ENCODE data around the gene IQGAP1.
"Not testable (repeated sequence)": the region's sequence is repeated elsewhere in the genome, so short reads cannot be mapped to it uniquely, and the experiment has no call there.

IQGAP1 gene

GRCh38 chr15:90520365-90520764 is 132.3 kb downstream of the IQGAP1 start:
- Histone ChIP-seq H4K20me1 (no peaks in the 10 kb centered on the region), H3K27me3 (no peaks in the 10 kb centered on the region), H3K4me2 (peak overlapping the region in 2 of 11 experiments; percentile 17 to 24; a peak in 3 of 22 replicates), H3K27ac (no peak overlapping the region), H3K9me3 (replicated peaks in 1 of 11) (no peaks in the 10 kb centered on the region), H3K4me1 (peaks cover 9 to 23% (median 15%) of the 10 kb centered on the region in 10 experiments; a peak in 19 of 20 replicates), H3K36me3 (no peaks in the 10 kb centered on the region), H3K4me3 (no peak overlapping the region), H3K9ac (no peak overlapping the region)
- TF ChIP-seq Cebpa-rat (IDR thresholded peaks at IDR 0.05), result no peak

DNA sequence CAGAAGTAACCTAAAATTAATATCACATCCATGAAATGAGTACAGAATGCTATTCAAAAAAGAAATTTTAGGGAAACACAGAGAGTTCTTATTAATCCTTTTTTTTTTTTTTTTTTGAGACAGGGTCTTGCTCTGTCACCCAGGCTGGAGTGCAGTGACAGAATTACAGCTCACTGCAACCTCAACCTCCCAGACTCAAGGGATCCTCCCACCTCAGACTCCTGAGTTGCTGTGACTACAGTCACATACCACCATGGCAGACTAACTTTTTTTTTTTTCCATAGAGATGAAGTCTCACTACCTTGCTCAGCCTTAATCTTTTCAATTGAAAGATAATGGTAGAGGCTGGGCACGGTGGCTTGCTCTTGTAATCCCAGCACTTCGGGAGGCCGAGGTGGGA is 135.3 kb downstream of the IQGAP1 start:
- Histone ChIP-seq H3K27ac (no peak overlapping the region), H3K9ac (no peak overlapping the region), H3K9me3 (replicated peaks in 1 of 11) (no peaks in the 10 kb centered on the region), H3K36me3 (no peaks in the 10 kb centered on the region), H3K4me3 (no peak overlapping the region), H3K27me3 (no peaks in the 10 kb centered on the region), H3K4me1 (peaks cover 0 to 20% (median 9%) of the 10 kb centered on the region in 10 experiments; a peak in 16 of 20 replicates), H3K4me2 (no peak overlapping the region), H4K20me1 (no peaks in the 10 kb centered on the region)
- TF ChIP-seq Cebpa-rat (IDR thresholded peaks at IDR 0.05), result no peak

DNA sequence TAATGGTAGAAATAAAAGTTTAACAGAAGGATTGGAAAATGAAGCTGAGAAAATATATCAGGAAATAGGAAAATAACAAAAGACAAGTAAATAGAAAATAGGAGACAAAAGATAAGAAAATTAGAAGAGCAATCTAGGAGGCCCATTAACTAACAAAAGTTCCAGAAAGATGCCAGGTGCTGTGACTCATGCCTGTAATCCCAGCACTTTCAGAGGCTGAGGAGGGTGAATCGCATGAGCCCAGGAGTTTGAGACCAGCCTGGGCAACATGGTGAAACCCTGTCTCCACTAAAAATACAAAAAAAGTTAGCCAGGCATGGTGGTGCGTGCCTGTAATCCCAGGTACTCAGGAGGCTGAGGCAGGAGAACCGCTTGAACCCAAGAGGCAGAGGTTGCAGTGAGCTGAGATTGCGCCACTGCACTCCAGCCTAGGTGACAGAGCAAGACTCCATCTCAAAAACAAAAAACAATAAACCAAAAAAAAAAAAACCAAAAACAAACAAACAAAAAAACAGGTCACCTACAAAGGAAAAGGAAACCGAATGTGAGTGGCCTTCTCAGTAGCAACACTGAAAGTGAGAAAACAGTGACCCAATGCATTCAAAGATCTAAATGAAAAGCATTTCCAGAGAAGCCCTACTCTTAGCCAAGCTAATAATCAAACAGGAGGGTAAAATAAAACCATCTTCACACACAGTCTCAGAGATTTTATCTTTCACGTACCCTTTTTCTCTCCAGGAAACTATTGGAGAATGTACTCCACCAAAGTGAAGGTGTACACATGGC is 136.2 kb downstream of the IQGAP1 start:
- not testable (repeated sequence) for H3K4me3 ChIP-seq; H3K9ac ChIP-seq; H3K4me2 ChIP-seq; H3K27me3 ChIP-seq; H3K36me3 ChIP-seq; H4K20me1 ChIP-seq; H3K9me3 ChIP-seq (replicated peaks in 1 of 11); H3K27ac ChIP-seq
- peaks cover 6 to 27% (median 15%) of the 10 kb centered on the region in 10 experiments; a peak in 19 of 20 replicates for H3K4me1 ChIP-seq

DNA sequence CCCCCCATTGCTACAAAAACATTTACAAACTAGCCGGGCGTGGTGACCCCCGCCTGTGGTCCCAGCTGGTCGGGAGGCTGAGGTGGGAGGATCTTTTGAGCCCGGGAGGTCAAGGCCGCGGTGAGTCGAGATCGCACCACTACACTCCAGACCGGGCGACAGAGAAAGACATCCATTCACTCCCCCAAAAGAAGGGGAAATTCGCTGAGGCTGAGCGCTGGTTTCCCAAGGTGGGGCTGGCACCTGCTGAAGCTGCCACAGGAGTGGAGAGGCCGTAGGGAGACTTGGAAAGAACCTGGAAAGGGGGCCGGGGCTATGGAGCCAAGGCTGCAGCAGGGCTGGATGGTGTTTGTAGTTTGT is 140.9 kb downstream of the IQGAP1 start:
- peak overlapping the region; percentile 87 to 96 (median 93) for H3K27ac ChIP-seq

GRCh38 chr15:90529371-90530249 is 141.6 kb downstream of the IQGAP1 start, which contains the start of gene CRTC3:
Gene CRTC3 (plus strand): TSS chr15:90529923. CDS start chr15:90530072, 149 bp downstream.
- Histone ChIP-seq H3K9me3 (replicated peaks in 1 of 11) (no peaks in the 10 kb centered on the region), H3K9ac (peak within 1 kb of the TSS; percentile 91 to 98 (median 96)), H3K36me3 (peaks cover 0 to 7% (median 0%) of the 10 kb centered on the region in 11 experiments; a peak in 2 of 22 replicates), H3K4me1 (peaks cover 22 to 48% (median 29%) of the 10 kb centered on the region in 10 experiments), H4K20me1 (peaks cover 3 to 44% (median 40%) of the 10 kb centered on the region in 11 experiments; a peak in 19 of 22 replicates), H3K4me2 (peak within 1 kb of the TSS; percentile 85 to 98 (median 95)), H3K27me3 (no peaks in the 10 kb centered on the region), H3K4me3 (peak within 1 kb of the TSS; percentile 77 to 90 (median 86)), H3K27ac (peak within 1 kb of the TSS; percentile 87 to 96 (median 93))
- TF ChIP-seq Cebpa-rat (IDR thresholded peaks at IDR 0.05), result no peak

More for the DNA sequence above, 140.9 kb downstream of the IQGAP1 start:
- Histone ChIP-seq H3K27me3 (no peaks in the 10 kb centered on the region), H3K9ac (peak overlapping the region; percentile 91 to 98 (median 96)), H4K20me1 (peaks cover 3 to 38% (median 34%) of the 10 kb centered on the region in 11 experiments; a peak in 17 of 22 replicates), H3K4me1 (peaks cover 22 to 43% (median 29%) of the 10 kb centered on the region in 10 experiments), H3K9me3 (replicated peaks in 1 of 11) (no peaks in the 10 kb centered on the region), H3K36me3 (peaks cover 0 to 7% (median 0%) of the 10 kb centered on the region in 11 experiments; a peak in 1 of 22 replicates), H3K4me3 (peak overlapping the region; percentile 77 to 90 (median 86)), H3K4me2 (peak overlapping the region; percentile 82 to 98 (median 94))
- no peak for TF ChIP-seq Cebpa-rat (IDR thresholded peaks at IDR 0.05)

DNA sequence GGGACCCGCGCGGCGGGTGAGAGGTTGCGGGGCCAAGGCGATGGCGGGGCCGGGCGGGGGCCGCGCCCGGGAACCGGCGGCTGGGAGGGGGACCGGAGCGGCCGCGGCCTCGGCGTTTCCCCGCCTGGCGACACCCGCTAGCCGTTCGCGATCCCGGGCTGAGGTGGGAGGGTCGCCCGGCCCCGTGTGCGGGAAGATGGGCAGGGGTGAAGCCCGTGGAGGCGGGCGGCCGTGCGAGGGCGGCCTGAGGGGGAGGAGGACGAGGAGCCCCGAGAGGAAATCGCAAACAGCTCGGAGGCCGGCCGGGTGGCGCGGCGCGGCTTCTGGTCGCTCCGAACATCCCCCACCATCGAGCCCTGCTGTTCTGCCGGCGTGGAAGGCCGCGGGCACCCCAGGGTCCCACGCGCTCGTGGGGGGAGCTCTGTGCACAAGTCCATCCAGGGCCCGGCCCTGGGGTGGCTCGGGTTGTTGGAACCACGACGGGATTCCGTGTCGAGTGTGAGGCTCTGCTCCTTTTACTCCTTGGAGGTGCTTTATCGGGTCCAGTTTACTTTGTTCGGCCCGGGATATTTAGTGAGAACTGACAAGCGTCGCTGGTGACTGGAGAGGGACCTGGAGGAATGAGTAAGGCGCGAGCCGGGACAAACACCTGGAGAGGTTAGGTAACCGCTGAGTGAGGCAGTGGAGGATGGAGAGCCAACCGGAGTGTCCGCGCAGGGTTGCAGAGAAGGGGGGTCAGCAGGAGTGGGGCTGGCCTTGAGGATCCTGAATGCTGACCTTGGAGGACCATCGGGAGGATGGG is 142.4 kb downstream of the IQGAP1 start:
- H3K36me3 ChIP-seq, result peaks cover 0 to 11% (median 0%) of the 10 kb centered on the region in 11 experiments; a peak in 2 of 22 replicates
- H3K4me2 ChIP-seq, result peak overlapping the region; percentile 85 to 98 (median 95)
- peaks cover 8 to 53% (median 48%) of the 10 kb centered on the region in 11 experiments; a peak in 19 of 22 replicates for H4K20me1 ChIP-seq
- H3K9me3 ChIP-seq (replicated peaks in 1 of 11), result no peaks in the 10 kb centered on the region
- no peaks in the 10 kb centered on the region for H3K27me3 ChIP-seq
- H3K4me1 ChIP-seq, result peaks cover 22 to 50% (median 29%) of the 10 kb centered on the region in 10 experiments
- TF ChIP-seq Cebpa-rat (IDR thresholded peaks at IDR 0.05), result no peak
- peak overlapping the region; percentile 87 to 96 (median 93) for H3K27ac ChIP-seq
- H3K9ac ChIP-seq, result peak overlapping the region; percentile 91 to 98 (median 96)
- peak overlapping the region; percentile 77 to 90 (median 86) for H3K4me3 ChIP-seq

DNA sequence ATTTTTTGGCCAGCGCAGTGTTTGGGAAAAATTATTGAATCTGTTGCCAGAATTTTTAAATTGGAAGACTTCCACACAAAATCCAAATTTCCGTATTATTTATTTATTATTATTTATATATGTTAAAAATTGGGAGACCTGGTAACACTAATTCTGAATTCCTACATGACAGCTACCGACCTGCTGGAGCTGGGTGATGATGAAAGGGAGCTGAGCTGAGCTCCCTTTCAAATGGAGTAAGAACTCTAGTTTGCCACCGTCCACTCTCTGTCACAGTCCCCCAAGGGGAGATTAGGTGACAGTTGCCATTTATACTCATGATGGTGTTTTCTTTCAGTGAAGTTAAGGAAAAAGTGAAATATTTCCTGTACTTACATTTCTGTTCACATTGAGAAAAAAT is 143.1 kb downstream of the IQGAP1 start:
- Histone ChIP-seq H3K27ac (peak overlapping the region in 7 of 11 experiments; percentile 87 to 96 (median 94); a peak in 10 of 22 replicates), H3K9me3 (replicated peaks in 1 of 11) (no peaks in the 10 kb centered on the region), H3K4me2 (peak overlapping the region; percentile 85 to 98 (median 95)), H3K4me1 (peaks cover 22 to 54% (median 29%) of the 10 kb centered on the region in 10 experiments), H3K4me3 (peak overlapping the region; percentile 77 to 90 (median 86)), H3K27me3 (no peaks in the 10 kb centered on the region), H4K20me1 (peaks cover 11 to 60% (median 55%) of the 10 kb centered on the region in 11 experiments; a peak in 20 of 22 replicates), H3K9ac (peak overlapping the region; percentile 91 to 98 (median 96)), H3K36me3 (peaks cover 0 to 11% (median 0%) of the 10 kb centered on the region in 11 experiments; a peak in 3 of 22 replicates)
- no peak for TF ChIP-seq Cebpa-rat (IDR thresholded peaks at IDR 0.05)

- peaks cover 16 to 38% (median 27%) of the 10 kb centered on the region in 11 experiments; a peak in 21 of 22 replicates for H3K36me3 ChIP-seq
- no peak for TF ChIP-seq Cebpa-rat (IDR thresholded peaks at IDR 0.05)
- H3K9me3 ChIP-seq (replicated peaks in 1 of 11), result no peaks in the 10 kb centered on the region
- no peak overlapping the region for H3K4me2 ChIP-seq
- peaks cover 9 to 44% (median 15%) of the 10 kb centered on the region in 10 experiments for H3K4me1 ChIP-seq
- H4K20me1 ChIP-seq, result peaks cover 22 to 97% (median 91%) of the 10 kb centered on the region in 11 experiments; a peak in 21 of 22 replicates
- no peaks in the 10 kb centered on the region for H3K27me3 ChIP-seq
- H3K9ac ChIP-seq, result no peak overlapping the region
- H3K4me3 ChIP-seq, result no peak overlapping the region
- H3K27ac ChIP-seq, result no peak overlapping the region
These were observed 147.2 kb downstream of the IQGAP1 start for GRCh38 chr15:90535254-90535653.

Data from BLaER1 treated with 17β-estradiol and CSF1 and Interleukin-3, amounts not matched to agents 10 nM and 100 nM (cell line).